Activated CD4-positive, alpha-beta T cell treated with anti-CD3 and anti-CD28 coated beads for 36 hours (primary cell): ENCODE results near the gene MAP3K14. TPM values are rescaled to one million over a fixed set of nuclear protein-coding genes. Genes with fewer than 3 reads are reported as not detected.

ENCODE experiments used
- ATAC-seq: fragments of 200-7000 bp; cut with Tn5 transposase; one replicate; pipeline ENCODE4 v1.10.0; 2021; ENCODE audit warnings: mild to moderate bottlenecking, moderate library complexity
- CTCF ChIA-PET: fragments of 350-600 bp; sonication (Branson Sonifier 250); formaldehyde crosslinking; loops from one replicate; lab custom pipeline; 2021; ENCODE audit warnings: antibody characterized with exemption; lab: Charles Lee
- POLR2A ChIA-PET: fragments of 350-600 bp; sonication (Branson Sonifier 250); formaldehyde crosslinking; loops from one replicate; lab custom pipeline; 2021; ENCODE audit warnings: antibody characterized with exemption, inconsistent platforms; lab: Charles Lee
- DNase-seq: peaks from one replicate; pipeline ENCODE4 v3.0.0-alpha.2; 2020
- H3K27ac Mint-ChIP-seq: one replicate; pipeline ENCODE4 v1.8.0; 2021; ENCODE audit warnings: mixed read lengths
- H3K27me3 Mint-ChIP-seq: one replicate; pipeline ENCODE4 v1.8.0; 2021; ENCODE audit warnings: mixed read lengths
- H3K36me3 Mint-ChIP-seq: one replicate; pipeline ENCODE4 v1.8.0; 2021; ENCODE audit warnings: low read depth, mixed read lengths
- H3K4me1 Mint-ChIP-seq: one replicate; pipeline ENCODE4 v1.8.0; 2021; ENCODE audit warnings: mixed read lengths
- H3K4me3 Mint-ChIP-seq: one replicate; pipeline ENCODE4 v1.8.0; 2021; ENCODE audit warnings: mild to moderate bottlenecking, moderate library complexity, mixed read lengths
- H3K9me3 Mint-ChIP-seq: one replicate; pipeline ENCODE4 v1.8.0; 2021; ENCODE audit warnings: low read depth, mixed read lengths
- intact Hi-C, 2 experiments: fragments of 100-400 bp; cut with DNase I in 1 of 2; cut with micrococcal nuclease in 1 of 2; formaldehyde crosslinking; loops; one replicate each; pipeline versions ENCODE4 v1.14.2 to v1.15.1; 2022 to 2024; cut with DNase I, micrococcal nuclease
- total RNA-seq, 2 experiments: library from RNA; stranded (reverse); gene quantifications; one replicate each; pipeline ENCODE4 v1.2.3, GENCODE V29; 2021

Gene MAP3K14
- total RNA-seq, 2 experiments from 2014 or later = 50.3 to 52.5 TPM

DNA sequence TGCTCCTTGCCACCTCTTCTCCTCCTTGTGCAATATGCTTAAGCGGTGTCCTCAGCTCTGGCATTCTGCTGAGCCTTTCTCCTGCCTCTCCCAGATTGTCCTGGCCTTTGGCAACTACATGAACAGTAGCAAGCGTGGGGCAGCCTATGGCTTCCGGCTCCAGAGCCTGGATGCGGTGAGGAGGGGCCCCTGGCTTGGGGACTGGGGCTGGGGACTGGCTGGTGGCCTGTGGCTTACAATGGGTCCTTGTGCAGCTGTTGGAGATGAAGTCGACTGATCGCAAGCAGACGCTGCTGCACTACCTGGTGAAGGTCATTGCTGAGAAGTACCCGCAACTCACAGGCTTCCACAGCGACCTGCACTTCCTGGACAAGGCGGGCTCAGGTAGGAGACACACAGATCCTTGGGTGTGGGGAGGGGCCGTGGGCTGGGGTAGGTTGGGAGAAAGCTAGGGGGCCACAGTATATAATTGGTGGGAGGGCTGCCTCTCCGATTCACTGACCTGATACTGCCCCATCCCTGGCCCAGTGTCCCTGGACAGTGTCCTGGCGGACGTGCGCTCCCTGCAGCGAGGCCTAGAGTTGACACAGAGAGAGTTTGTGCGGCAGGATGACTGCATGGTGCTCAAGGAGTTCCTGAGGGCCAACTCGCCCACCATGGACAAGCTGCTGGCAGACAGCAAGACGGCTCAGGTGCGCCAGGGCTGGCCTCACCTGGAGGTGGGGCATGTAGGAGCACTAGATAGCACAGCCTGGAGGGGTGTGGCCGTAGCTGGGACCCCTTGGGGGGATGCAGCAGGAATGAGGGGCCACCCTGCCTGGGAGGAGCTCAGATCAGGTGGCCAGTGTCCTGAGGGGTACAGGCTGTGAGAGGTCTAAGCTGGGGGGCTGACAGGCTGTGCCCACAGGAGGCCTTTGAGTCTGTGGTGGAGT lies 71.8 kb downstream of the MAP3K14 start:
- intact Hi-C loops = no loop called here
- no peak overlapping the region for H3K27ac Mint-ChIP-seq
- POLR2A ChIA-PET = interaction anchor here (1.6 kb wide), 1 partner anchor 16 kb away, joined by 4 read pairs; no protein-coding TSS in a partner anchor
- H3K36me3 Mint-ChIP-seq = peaks cover 62% of the 10 kb centered on the region
- no peak for DNase-seq
- H3K4me1 Mint-ChIP-seq = peaks cover 40% of the 10 kb centered on the region
- H3K27me3 Mint-ChIP-seq = no peaks in the 10 kb centered on the region
- CTCF ChIA-PET = interaction anchor here (0.9 to 4.0 kb wide), 4 partner anchors 10 to 26 kb away, joined by 4 to 21 read pairs (median 6); no protein-coding TSS in a partner anchor
- no peak for ATAC-seq
- no peak overlapping the region for H3K4me3 Mint-ChIP-seq
- no peaks in the 10 kb centered on the region for H3K9me3 Mint-ChIP-seq

DNA sequence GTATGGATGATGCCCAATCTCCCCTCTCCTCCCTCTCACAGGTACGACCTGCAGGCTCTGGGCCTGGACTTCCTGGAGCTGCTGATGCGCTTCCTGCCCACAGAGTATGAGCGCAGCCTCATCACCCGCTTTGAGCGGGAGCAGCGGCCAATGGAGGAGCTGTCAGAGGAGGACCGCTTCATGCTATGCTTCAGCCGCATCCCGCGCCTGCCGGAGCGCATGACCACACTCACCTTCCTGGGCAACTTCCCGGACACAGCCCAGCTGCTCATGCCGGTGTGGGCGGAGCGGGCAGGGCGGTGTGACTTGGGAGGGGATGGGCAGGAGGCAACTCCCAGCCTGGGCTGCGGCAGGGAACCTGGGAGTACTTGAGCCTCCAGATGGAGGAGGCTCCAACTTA lies 73.1 kb downstream of the MAP3K14 start:
- Mint-ChIP-seq H3K27me3 (no peaks in the 10 kb centered on the region), H3K9me3 (no peaks in the 10 kb centered on the region), H3K27ac (no peak overlapping the region), H3K36me3 (peaks cover 67% of the 10 kb centered on the region), H3K4me3 (no peak overlapping the region), H3K4me1 (peaks cover 35% of the 10 kb centered on the region)
- CTCF ChIA-PET = interaction anchor here (0.6 to 1.4 kb wide), 5 partner anchors 12 to 135 kb away, joined by 3 to 5 read pairs (median 4); partner anchors contain the start of gene ACBD4
- POLR2A ChIA-PET = no interaction called here
- intact Hi-C loops = no loop called here
- no peak for ATAC-seq
- DNase-seq = no peak

- ChIA-PET POLR2A (no interaction called here), CTCF (interaction anchor here (0.5 to 0.8 kb wide), 3 partner anchors 10 to 49 kb away, joined by 3 read pairs; no protein-coding TSS in a partner anchor)
- Mint-ChIP-seq H3K9me3 (no peaks in the 10 kb centered on the region), H3K27me3 (no peaks in the 10 kb centered on the region), H3K36me3 (peaks cover 78% of the 10 kb centered on the region), H3K4me1 (peaks cover 32% of the 10 kb centered on the region), H3K27ac (no peak overlapping the region), H3K4me3 (no peak overlapping the region)
- DNase-seq = no peak
- intact Hi-C loops = no loop called here
- no peak for ATAC-seq
These were observed 74.8 kb downstream of the MAP3K14 start for GRCh38 chr17:45242029-45242414.

- H3K27ac Mint-ChIP-seq = no peak overlapping the region
- intact Hi-C loops = no loop called here
- POLR2A ChIA-PET = no interaction called here
These were observed 75.3 kb downstream of the MAP3K14 start for GRCh38 chr17:45241328-45242028.

GRCh38 chr17:45240905-45241327 lies 75.9 kb downstream of the MAP3K14 start:
- H3K27ac Mint-ChIP-seq = no peak overlapping the region
- no peak for DNase-seq
- intact Hi-C loops = no loop called here
- ChIA-PET POLR2A (no interaction called here), CTCF (interaction anchor here (1.2 kb wide), 1 partner anchor 76 kb away, joined by 3 read pairs; the partner anchor contains the start of gene MAP3K14)
- H3K4me3 Mint-ChIP-seq = no peak overlapping the region
- no peaks in the 10 kb centered on the region for H3K27me3 Mint-ChIP-seq
- peaks cover 72% of the 10 kb centered on the region for H3K36me3 Mint-ChIP-seq
- ATAC-seq = no peak
- peaks cover 21% of the 10 kb centered on the region for H3K4me1 Mint-ChIP-seq
- no peaks in the 10 kb centered on the region for H3K9me3 Mint-ChIP-seq

More at GRCh38 chr17:45241328-45242028, 75.3 kb downstream of the MAP3K14 start:
- Mint-ChIP-seq H3K27me3 (no peaks in the 10 kb centered on the region), H3K4me3 (no peak overlapping the region), H3K4me1 (peaks cover 27% of the 10 kb centered on the region), H3K9me3 (no peaks in the 10 kb centered on the region), H3K36me3 (peaks cover 73% of the 10 kb centered on the region)
- ATAC-seq (no peak), DNase-seq (no peak)
- CTCF ChIA-PET = interaction anchor here (0.5 to 1.2 kb wide), 2 partner anchors 21 to 75 kb away, joined by 3 read pairs; partner anchors contain the start of gene MAP3K14

DNA sequence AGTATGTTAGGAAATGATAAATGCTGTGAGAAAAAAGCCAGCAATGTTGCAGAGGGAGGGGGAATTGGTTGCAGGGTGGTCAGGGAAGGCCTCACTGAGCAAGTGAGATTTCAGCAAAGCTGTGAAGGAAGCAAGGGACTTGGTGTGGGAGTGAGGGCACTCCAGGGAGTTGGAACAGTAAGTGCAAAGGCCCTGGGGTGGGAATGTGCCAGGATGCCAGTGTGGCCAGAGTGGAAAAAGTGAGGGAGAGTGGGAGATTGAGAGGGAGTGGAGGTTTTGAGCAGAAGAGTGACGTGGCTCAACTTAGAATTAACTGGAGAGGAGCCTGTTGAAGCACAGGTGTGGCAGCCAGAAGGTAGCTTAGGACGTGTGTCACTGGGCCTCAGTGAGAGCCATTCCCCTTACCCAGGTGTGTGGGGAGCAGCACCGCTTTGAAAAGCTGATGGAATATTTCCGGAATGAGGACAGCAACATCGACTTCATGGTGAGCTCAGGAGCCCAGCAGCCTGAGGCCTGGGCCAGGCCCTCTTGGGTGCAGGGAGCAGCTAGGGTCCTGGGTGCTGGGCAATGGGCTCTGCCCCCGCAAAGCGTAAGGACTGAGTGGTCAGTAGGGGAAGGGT lies 78.6 kb downstream of the MAP3K14 start:
- POLR2A ChIA-PET = no interaction called here
- H3K4me3 Mint-ChIP-seq = no peak overlapping the region
- no peak for ATAC-seq
- CTCF ChIA-PET = interaction anchor here (0.5 to 12.8 kb wide), 4 partner anchors 19 to 138 kb away, joined by 3 to 334 read pairs (median 6); partner anchors contain the start of genes ACBD4 and FMNL1
- no peak for DNase-seq
- peak overlapping the region; percentile 76 for H3K27ac Mint-ChIP-seq
- intact Hi-C loops = loop anchor here in 1 of 2 experiments (5.0 kb wide), 1 partner anchor 36 kb away; no protein-coding TSS in a partner anchor
- H3K9me3 Mint-ChIP-seq = no peaks in the 10 kb centered on the region
- peaks cover 37% of the 10 kb centered on the region for H3K4me1 Mint-ChIP-seq
- no peaks in the 10 kb centered on the region for H3K27me3 Mint-ChIP-seq
- peaks cover 82% of the 10 kb centered on the region for H3K36me3 Mint-ChIP-seq

DNA sequence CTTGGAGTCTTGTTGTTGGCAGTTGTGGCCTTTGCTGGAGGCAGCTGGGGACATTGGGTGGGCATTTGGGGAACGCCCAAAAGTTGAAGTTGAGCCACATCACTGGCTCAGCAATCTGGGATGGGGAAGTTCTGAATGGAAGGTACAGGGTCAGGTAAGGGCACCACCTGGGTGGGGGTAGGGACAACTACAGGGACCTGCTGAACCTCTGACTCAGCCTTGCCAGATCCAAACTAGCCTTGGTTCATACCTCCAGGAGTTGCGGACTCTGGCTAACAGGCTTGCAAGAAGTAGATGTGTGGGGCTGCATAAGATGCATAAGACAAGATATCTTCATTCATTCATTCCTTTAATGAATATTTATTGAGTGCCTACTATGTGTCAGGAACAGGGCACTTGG lies 79.1 kb downstream of the MAP3K14 start:
- intact Hi-C loops = loop anchor here in 1 of 2 experiments (5.0 kb wide), 1 partner anchor 35 kb away; no protein-coding TSS in a partner anchor
- CTCF ChIA-PET = interaction anchor here (0.6 to 12.8 kb wide), 4 partner anchors 11 to 563 kb away, joined by 3 to 334 read pairs (median 6); partner anchors contain the start of genes ACBD4 and FMNL1
- Mint-ChIP-seq H3K27ac (peak overlapping the region; percentile 76), H3K36me3 (peaks cover 80% of the 10 kb centered on the region), H3K4me1 (peaks cover 41% of the 10 kb centered on the region), H3K4me3 (no peak overlapping the region), H3K9me3 (no peaks in the 10 kb centered on the region), H3K27me3 (no peaks in the 10 kb centered on the region)
- POLR2A ChIA-PET = no interaction called here
- no peak for DNase-seq
- ATAC-seq = no peak

- intact Hi-C loops = loop anchor here in 1 of 2 experiments (5.0 kb wide), 1 partner anchor 34 kb away; no protein-coding TSS in a partner anchor
- H3K9me3 Mint-ChIP-seq = no peaks in the 10 kb centered on the region
- DNase-seq (no peak), ATAC-seq (no peak)
- ChIA-PET POLR2A (no interaction called here), CTCF (interaction anchor here (0.8 to 12.8 kb wide), 5 partner anchors 11 to 173 kb away, joined by 3 to 334 read pairs (median 8); partner anchors contain the start of genes ACBD4 and FMNL1)
- no peak overlapping the region for H3K4me3 Mint-ChIP-seq
- no peaks in the 10 kb centered on the region for H3K27me3 Mint-ChIP-seq
- peaks cover 87% of the 10 kb centered on the region for H3K36me3 Mint-ChIP-seq
- H3K27ac Mint-ChIP-seq = peak overlapping the region; percentile 67
- peaks cover 55% of the 10 kb centered on the region for H3K4me1 Mint-ChIP-seq
These were observed 80.6 kb downstream of the MAP3K14 start for GRCh38 chr17:45236282-45236606.

- POLR2A ChIA-PET = interaction anchor here (1.0 kb wide), 1 partner anchor 14 kb away, joined by 3 read pairs; the partner anchor contains the start of gene FMNL1
- no peaks in the 10 kb centered on the region for H3K9me3 Mint-ChIP-seq
- CTCF ChIA-PET = interaction anchor here (0.8 to 12.8 kb wide), 17 partner anchors 10 to 157 kb away, joined by 3 to 334 read pairs (median 5); partner anchors contain the start of genes ACBD4 and FMNL1
- H3K36me3 Mint-ChIP-seq = peaks cover 83% of the 10 kb centered on the region
- ATAC-seq (peak; percentile 64), DNase-seq (peak; percentile 89)
- intact Hi-C loops = loop anchor here (1.0 to 5.0 kb wide), 2 partner anchors 16 to 33 kb away; no protein-coding TSS in a partner anchor
- H3K27ac Mint-ChIP-seq = peak overlapping the region; percentile 67
- peaks cover 60% of the 10 kb centered on the region for H3K4me1 Mint-ChIP-seq
- H3K27me3 Mint-ChIP-seq = no peaks in the 10 kb centered on the region
- H3K4me3 Mint-ChIP-seq = no peak overlapping the region
These were observed 81.2 kb downstream of the MAP3K14 start for GRCh38 chr17:45235416-45236281.
